NB4 (cell line): ENCODE results near the gene PSMD3.

Source experiments
- CTCF ChIP-seq: IDR thresholded peaks from one replicate; pipeline ENCODE4 v1.5.1; 2012; ENCODE audit warnings: low read depth, low read length
- MAX ChIP-seq: IDR thresholded peaks from 2 replicates; pipeline ENCODE4 v1.6.1; 2011; ENCODE audit warnings: low read depth, low read length
- MYC ChIP-seq: IDR thresholded peaks from 2 replicates; pipeline ENCODE4 v1.6.1; 2011; ENCODE audit warnings: low read depth, low read length
- POLR2A ChIP-seq: IDR thresholded peaks from 2 replicates; pipeline ENCODE4 v1.6.1; 2011; ENCODE audit warnings: mild to moderate bottlenecking; ENCODE audit not compliant: insufficient read length; ENCODE audit errors: extremely low read depth

GRCh38 chr17:40022961-40023541 is 42.4 kb downstream of the PSMD3 start:
- no peak for TF ChIP-seq CTCF
- no peak for TF ChIP-seq POLR2A
- no peak for TF ChIP-seq MYC
- TF ChIP-seq MAX = no peak
